Panc1 (cell line): Measurements from ENCODE around the gene PAIP1. TPM values are rescaled to one million over a fixed set of nuclear protein-coding genes. Genes with fewer than 3 reads are reported as not detected.

Experiments used
- ATAC-seq: fragments of 200-7000 bp; cut with Tn5 transposase; 2 replicates; pipeline ENCODE4 v1.9.1; 2020; ENCODE audit warnings: mild to moderate bottlenecking, moderate library complexity
- Bru-seq: library from RNA; stranded (reverse); fragments of 400-500 nt; gene quantifications from one replicate; lab custom pipeline; 2021; lab: Mats Ljungman, UMichigan
- BruChase-seq, 2 experiments: library from RNA; stranded (reverse); fragments of 400-500 nt; gene quantifications; one replicate each; lab custom pipeline; 2021; lab: Mats Ljungman, UMichigan
- BruUV-seq: library from RNA; stranded (reverse); fragments of 400-500 nt; replicated peaks from 2 replicates; lab custom pipeline; 2021; lab: Mats Ljungman, UMichigan
- CTCF ChIA-PET: fragments of 300-600 bp; sonication (Branson Sonifier 250); formaldehyde crosslinking; loops from one replicate; lab custom pipeline; 2022; ENCODE audit warnings: antibody characterized with exemption; lab: Charles Lee
- POLR2A ChIA-PET: fragments of 300-600 bp; sonication (Branson Sonifier 250); formaldehyde crosslinking; loops from one replicate; lab custom pipeline; 2022; ENCODE audit warnings: antibody characterized with exemption; lab: Charles Lee
- DNase-seq: peaks from one replicate; pipeline ENCODE4 v3.0.0-alpha.2; 2010; ENCODE audit warnings: low read depth, low spot score
- H3K27ac ChIP-seq: 2 replicates; pipeline ENCODE4 v1.5.1; 2011; ENCODE audit warnings: mild to moderate bottlenecking, low read length, inconsistent platforms
- H3K27me3 ChIP-seq: fragments of 200-500 bp; sonication (Bioruptor generic); 2 replicates; pipeline ENCODE4 v1.6.0; 2014; ENCODE audit warnings: low read length, inconsistent platforms; ENCODE audit not compliant: control insufficient read depth, insufficient read depth
- H3K36me3 ChIP-seq: fragments of 200-500 bp; sonication (Bioruptor generic); 2 replicates; pipeline ENCODE4 v1.5.1; 2014; ENCODE audit warnings: inconsistent platforms, mild to moderate bottlenecking, low read length, moderate library complexity; ENCODE audit not compliant: control insufficient read depth, insufficient read depth
- H3K4me1 ChIP-seq: 2 replicates; pipeline ENCODE4 v1.5.1; 2011; ENCODE audit warnings: inconsistent platforms, mild to moderate bottlenecking, low read length, moderate library complexity; ENCODE audit not compliant: control insufficient read depth, insufficient read depth
- H3K4me3 ChIP-seq, 2 experiments: 2 replicates each; pipeline ENCODE4 v1.5.1; 2011 to 2012; ENCODE audit warnings: low read depth in 2 of 2, low read length in 2 of 2, mild to moderate bottlenecking in 2 of 2, inconsistent platforms in 1 of 2, moderate library complexity in 1 of 2
- H3K9me3 ChIP-seq: fragments of 200-500 bp; sonication (Bioruptor generic); 2 replicates; pipeline ENCODE4 v1.5.1; 2014; ENCODE audit warnings: low read depth, mild to moderate bottlenecking, inconsistent platforms, low read length, moderate library complexity; ENCODE audit not compliant: control insufficient read depth, insufficient read depth
- POLR2AphosphoS5 ChIP-seq: IDR thresholded peaks from 2 replicates; pipeline ENCODE4 v1.6.1; 2012; ENCODE audit warnings: mild to moderate bottlenecking, low read depth, low read length, moderate library complexity
- SIN3A ChIP-seq: IDR thresholded peaks from 2 replicates; pipeline ENCODE4 v1.6.1; 2012; ENCODE audit warnings: low read depth, mild to moderate bottlenecking, low read length, moderate library complexity, borderline replicate concordance; ENCODE audit not compliant: insufficient read depth
- TCF7L2 ChIP-seq: IDR thresholded peaks from 2 replicates; pipeline ENCODE4 v1.6.1; 2011; ENCODE audit warnings: mild to moderate bottlenecking, low read depth, low read length, inconsistent platforms
- in situ Hi-C: cut with HindIII; loops from 2 replicates; pipeline ENCODE4 v1.10.0; 2016; ENCODE audit warnings: low sequenced_read_pairs, low pct_unique_long_range_greater_than_20kb
- intact Hi-C: fragments of 100-400 bp; cut with micrococcal nuclease; formaldehyde crosslinking; loops from one replicate; pipeline ENCODE4 v1.10.0; 2022; ENCODE audit not compliant: unreplicated experiment
- long read RNA-seq: library from polyadenylated mRNA; unstranded; transcript quantifications from one replicate; pipeline ENCODE4 v2.0.0, GENCODE V29; 2021; ENCODE audit not compliant: unreplicated experiment
- polyA plus RNA-seq: library from polyadenylated mRNA; unstranded; fragments of >200 nt; gene quantifications from one replicate; pipeline ENCODE4 v1.2.1, GENCODE V29; 2012; ENCODE audit warnings: missing spikeins; ENCODE audit not compliant: insufficient read length
- total RNA-seq: library from RNA; stranded (reverse); gene quantifications from one replicate; pipeline ENCODE4 v1.2.1, GENCODE V29; 2021; ENCODE audit not compliant: unreplicated experiment
- TF ChIP-seq, protein P1 (sequence below): fragments of 450-650 bp; IDR thresholded peaks from 2 replicates; pipeline ENCODE4 v1.5.1; 2017; ENCODE audit warnings: mild to moderate bottlenecking
- TF ChIP-seq, protein P2 (sequence below), 2 experiments: IDR thresholded peaks; 2 replicates each; pipeline ENCODE4 v1.6.1; 2011 to 2012; ENCODE audit warnings: low read depth in 2 of 2, control low read depth in 1 of 2, low read length in 1 of 2, mild to moderate bottlenecking in 1 of 2, moderate library complexity in 1 of 2; ENCODE audit not compliant: insufficient read depth in 1 of 2

Gene PAIP1, protein sequence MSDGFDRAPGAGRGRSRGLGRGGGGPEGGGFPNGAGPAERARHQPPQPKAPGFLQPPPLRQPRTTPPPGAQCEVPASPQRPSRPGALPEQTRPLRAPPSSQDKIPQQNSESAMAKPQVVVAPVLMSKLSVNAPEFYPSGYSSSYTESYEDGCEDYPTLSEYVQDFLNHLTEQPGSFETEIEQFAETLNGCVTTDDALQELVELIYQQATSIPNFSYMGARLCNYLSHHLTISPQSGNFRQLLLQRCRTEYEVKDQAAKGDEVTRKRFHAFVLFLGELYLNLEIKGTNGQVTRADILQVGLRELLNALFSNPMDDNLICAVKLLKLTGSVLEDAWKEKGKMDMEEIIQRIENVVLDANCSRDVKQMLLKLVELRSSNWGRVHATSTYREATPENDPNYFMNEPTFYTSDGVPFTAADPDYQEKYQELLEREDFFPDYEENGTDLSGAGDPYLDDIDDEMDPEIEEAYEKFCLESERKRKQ
- 127 TPM for total RNA-seq
- 58.6 TPM for polyA plus RNA-seq
- percentile 96 among the genes with signal in this experiment for Bru-seq, nascent RNA
- BruChase-seq, experiment 1, labeled RNA remaining after a 2-hour chase, result percentile 87 among the genes with signal in this experiment
- BruChase-seq, experiment 2, labeled RNA remaining after a 6-hour chase, result percentile 93 among the genes with signal in this experiment
- long read RNA-seq, transcript PAIP1-203 (11 exons, 1,734 nt), result minor isoform, 34 of 328 reads
- long read RNA-seq, transcript PAIP1-201 (11 exons, 2,782 nt), result major isoform, 247 of 328 reads
- long read RNA-seq, partial matches to known transcripts, result 16 of 328 reads
- long read RNA-seq, other reads (novel, unspliced or antisense), result 31 of 328 reads

DNA sequence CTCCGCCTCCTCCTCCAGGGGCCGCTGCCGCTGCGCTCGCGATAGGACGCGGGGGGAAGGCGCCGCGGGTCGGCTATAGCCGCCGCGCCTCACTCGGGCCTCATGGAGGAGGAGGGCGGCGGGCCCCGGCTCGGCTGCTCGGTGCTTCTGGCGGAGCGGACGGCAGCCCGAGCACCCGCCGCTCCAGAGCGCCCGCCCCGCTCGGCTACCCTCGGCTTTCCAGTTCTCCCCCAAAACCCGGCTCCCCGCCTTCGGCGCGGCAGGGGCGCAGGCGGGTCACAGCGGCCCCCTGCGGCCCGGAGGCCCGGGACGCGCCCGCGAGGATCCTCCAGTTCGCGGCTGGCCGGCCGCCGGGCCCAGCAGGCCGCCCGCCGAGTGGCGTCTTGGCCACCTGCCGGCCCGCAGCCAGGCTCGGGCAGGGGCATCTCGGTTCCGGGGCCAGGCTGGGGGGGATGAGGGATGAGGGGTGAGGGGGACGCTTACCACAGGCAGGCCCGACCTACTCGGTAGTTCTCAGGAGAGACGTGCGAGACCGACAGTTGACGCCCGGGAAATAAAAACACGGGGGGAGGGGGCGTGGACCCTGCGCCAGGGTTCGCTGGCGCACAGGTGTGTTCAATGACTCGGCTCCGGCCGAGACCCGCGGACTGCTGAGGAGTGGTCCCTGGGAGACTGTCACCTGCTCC lies at the start of gene PAIP1:
TSS of gene PAIP1 (minus strand) at position 221 of the 686 bp plus-strand sequence. CDS start 231 bp downstream, outside the sequence.
- intact Hi-C loops, result loop anchor here (5.0 kb wide), 1 partner anchor 45 kb away; the partner anchor contains the start of gene NNT
- Histone ChIP-seq H3K9me3 (no peaks in the 10 kb centered on the region), H3K27me3 (no peaks in the 10 kb centered on the region), H3K4me1 (peaks cover 18% of the 10 kb centered on the region), H3K36me3 (peaks cover 26% of the 10 kb centered on the region), H3K4me3 (peak within 1 kb of the TSS; percentile 83 to 99), H3K27ac (peak within 1 kb of the TSS; percentile 95)
- peak; percentile 92 for ATAC-seq
- TSS peak; percentile 96 for BruUV-seq
- in situ Hi-C loops, result no loop called here
- ChIA-PET CTCF (no interaction called here), POLR2A (no interaction called here)
- DNase-seq, result no peak
- TF ChIP-seq, protein P1, sequence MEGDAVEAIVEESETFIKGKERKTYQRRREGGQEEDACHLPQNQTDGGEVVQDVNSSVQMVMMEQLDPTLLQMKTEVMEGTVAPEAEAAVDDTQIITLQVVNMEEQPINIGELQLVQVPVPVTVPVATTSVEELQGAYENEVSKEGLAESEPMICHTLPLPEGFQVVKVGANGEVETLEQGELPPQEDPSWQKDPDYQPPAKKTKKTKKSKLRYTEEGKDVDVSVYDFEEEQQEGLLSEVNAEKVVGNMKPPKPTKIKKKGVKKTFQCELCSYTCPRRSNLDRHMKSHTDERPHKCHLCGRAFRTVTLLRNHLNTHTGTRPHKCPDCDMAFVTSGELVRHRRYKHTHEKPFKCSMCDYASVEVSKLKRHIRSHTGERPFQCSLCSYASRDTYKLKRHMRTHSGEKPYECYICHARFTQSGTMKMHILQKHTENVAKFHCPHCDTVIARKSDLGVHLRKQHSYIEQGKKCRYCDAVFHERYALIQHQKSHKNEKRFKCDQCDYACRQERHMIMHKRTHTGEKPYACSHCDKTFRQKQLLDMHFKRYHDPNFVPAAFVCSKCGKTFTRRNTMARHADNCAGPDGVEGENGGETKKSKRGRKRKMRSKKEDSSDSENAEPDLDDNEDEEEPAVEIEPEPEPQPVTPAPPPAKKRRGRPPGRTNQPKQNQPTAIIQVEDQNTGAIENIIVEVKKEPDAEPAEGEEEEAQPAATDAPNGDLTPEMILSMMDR, result peak; percentile 96
- TF ChIP-seq, protein P2, sequence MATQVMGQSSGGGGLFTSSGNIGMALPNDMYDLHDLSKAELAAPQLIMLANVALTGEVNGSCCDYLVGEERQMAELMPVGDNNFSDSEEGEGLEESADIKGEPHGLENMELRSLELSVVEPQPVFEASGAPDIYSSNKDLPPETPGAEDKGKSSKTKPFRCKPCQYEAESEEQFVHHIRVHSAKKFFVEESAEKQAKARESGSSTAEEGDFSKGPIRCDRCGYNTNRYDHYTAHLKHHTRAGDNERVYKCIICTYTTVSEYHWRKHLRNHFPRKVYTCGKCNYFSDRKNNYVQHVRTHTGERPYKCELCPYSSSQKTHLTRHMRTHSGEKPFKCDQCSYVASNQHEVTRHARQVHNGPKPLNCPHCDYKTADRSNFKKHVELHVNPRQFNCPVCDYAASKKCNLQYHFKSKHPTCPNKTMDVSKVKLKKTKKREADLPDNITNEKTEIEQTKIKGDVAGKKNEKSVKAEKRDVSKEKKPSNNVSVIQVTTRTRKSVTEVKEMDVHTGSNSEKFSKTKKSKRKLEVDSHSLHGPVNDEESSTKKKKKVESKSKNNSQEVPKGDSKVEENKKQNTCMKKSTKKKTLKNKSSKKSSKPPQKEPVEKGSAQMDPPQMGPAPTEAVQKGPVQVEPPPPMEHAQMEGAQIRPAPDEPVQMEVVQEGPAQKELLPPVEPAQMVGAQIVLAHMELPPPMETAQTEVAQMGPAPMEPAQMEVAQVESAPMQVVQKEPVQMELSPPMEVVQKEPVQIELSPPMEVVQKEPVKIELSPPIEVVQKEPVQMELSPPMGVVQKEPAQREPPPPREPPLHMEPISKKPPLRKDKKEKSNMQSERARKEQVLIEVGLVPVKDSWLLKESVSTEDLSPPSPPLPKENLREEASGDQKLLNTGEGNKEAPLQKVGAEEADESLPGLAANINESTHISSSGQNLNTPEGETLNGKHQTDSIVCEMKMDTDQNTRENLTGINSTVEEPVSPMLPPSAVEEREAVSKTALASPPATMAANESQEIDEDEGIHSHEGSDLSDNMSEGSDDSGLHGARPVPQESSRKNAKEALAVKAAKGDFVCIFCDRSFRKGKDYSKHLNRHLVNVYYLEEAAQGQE (IDR thresholded peaks at IDR 0.05; ENCODE audit: insufficient read depth in 1 of 2, low read depth in 2 of 2, low read length in 1 of 2), result no peak
- TF ChIP-seq SIN3A, result peak; percentile 21; the same call in 1 of the 2 replicates
- peak; percentile 68 for TF ChIP-seq POLR2AphosphoS5
- TF ChIP-seq TCF7L2, result no peak

DNA sequence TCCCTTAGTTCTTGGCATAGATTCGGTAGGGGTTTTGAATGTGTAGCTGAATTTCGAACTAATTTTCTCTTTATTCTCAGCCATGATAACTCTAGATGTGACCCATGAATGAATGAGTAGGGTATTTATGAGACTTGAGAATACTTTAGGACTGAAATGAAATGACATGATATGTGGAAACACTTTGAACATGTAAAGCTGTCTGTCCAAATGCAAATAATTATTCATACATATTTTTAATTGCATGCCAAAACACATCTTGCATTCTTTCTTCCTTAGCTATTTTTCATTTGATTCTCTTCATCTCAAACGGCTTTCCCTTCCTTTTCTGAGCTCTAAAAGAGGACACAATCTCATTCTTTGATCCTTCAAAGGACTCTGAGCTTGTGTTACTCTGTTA lies 49.5 kb upstream of the PAIP1 start:
- peaks cover 11% of the 10 kb centered on the region for H3K4me1 ChIP-seq
- CTCF ChIA-PET, result no interaction called here
- POLR2A ChIA-PET, result no interaction called here
- TF ChIP-seq, protein P1, result no peak
- TF ChIP-seq, protein P2 (IDR thresholded peaks at IDR 0.05; ENCODE audit: insufficient read depth in 1 of 2, low read depth in 2 of 2, low read length in 1 of 2), result no peak
- TF ChIP-seq TCF7L2 (no peak), SIN3A (no peak), POLR2AphosphoS5 (no peak)
- no peak for ATAC-seq
- no peaks in the 10 kb centered on the region; the same call in 1 of the 2 replicates for H3K9me3 ChIP-seq
- no peak for DNase-seq
- no peak overlapping the region for H3K4me3 ChIP-seq
- H3K27me3 ChIP-seq, result no peaks in the 10 kb centered on the region
- in situ Hi-C loops (no loop called here), intact Hi-C loops (no loop called here)
- TSS peak; percentile 45 for BruUV-seq
- H3K27ac ChIP-seq, result no peak overlapping the region
- H3K36me3 ChIP-seq, result no peaks in the 10 kb centered on the region; the same call in 1 of the 2 replicates
